ENCODE measurements around the gene OPHN1. TPM values are rescaled to one million over a fixed set of nuclear protein-coding genes. Genes with fewer than 3 reads are reported as not detected.

Gene OPHN1
- total RNA-seq, 2 experiments from 2014 or later, result 0.04 TPM; not detected in 1

DNA sequence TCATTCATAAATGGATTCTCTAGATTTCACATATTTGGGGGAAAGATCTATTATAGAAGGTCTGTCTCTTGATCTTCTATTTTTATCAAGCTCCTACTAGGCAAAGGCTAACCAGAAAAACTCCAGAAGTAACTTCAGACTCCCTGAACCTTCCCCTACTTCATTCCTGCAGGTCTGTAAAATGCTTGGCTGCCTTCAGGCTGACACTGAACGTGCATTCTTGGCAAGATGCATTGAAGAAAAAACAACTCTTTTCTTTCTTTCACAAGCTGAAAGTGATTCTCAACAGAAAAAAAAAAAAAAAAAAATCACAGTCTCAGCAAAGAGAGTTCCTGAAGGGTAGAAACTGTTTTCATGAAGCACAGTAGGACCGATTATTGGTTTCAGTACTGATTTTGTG is 12.7 kb downstream of the OPHN1 start:
- no peak for TF ChIP-seq CTCF (IDR thresholded peaks at IDR 0.05)
- no peak overlapping the region for H3K4me3 Mint-ChIP-seq
- DNase-seq (no peak), ATAC-seq (no peak)
- CTCF ChIA-PET, result no interaction called here
- H3K4me1 Mint-ChIP-seq (ENCODE audit: low read depth), result no peaks in the 10 kb centered on the region
- intact Hi-C loops (cut with micrococcal nuclease), result no loop called here
- H3K27me3 Mint-ChIP-seq, result peaks cover 2% of the 10 kb centered on the region
- H3K27ac Mint-ChIP-seq, result no peak overlapping the region
- no peaks in the 10 kb centered on the region for H3K36me3 Mint-ChIP-seq (ENCODE audit: low read depth)
- POLR2A ChIA-PET, result no interaction called here
- no peaks in the 10 kb centered on the region for H3K9me3 Mint-ChIP-seq

DNA sequence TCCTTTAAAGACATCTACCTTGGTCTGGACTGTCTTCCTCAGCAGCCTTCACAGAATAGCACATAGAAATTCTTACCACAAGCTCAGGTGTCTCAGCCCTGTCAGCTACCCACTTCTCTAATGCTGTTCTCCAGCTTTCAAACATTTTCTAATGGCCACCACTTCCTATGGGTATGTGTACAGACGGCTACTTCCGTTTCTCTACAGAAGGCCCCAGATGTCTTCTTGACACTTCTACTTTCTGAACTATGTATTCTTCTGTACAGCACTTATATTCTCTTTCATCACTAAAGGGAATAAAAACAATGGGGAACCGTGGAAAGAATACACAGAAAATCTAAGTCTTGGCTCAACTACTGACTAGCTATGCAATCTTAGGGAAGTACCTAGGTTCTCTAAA is 13.3 kb downstream of the OPHN1 start:
- DNase-seq (no peak), ATAC-seq (no peak)
- H3K36me3 Mint-ChIP-seq (ENCODE audit: low read depth), result no peaks in the 10 kb centered on the region
- ChIA-PET POLR2A (no interaction called here), CTCF (no interaction called here)
- H3K4me1 Mint-ChIP-seq (ENCODE audit: low read depth), result no peaks in the 10 kb centered on the region
- no peak overlapping the region for H3K4me3 Mint-ChIP-seq
- H3K27me3 Mint-ChIP-seq, result peaks cover 2% of the 10 kb centered on the region
- TF ChIP-seq CTCF (IDR thresholded peaks at IDR 0.05), result no peak
- H3K27ac Mint-ChIP-seq, result no peak overlapping the region
- H3K9me3 Mint-ChIP-seq, result no peaks in the 10 kb centered on the region
- intact Hi-C loops (cut with micrococcal nuclease), result no loop called here

DNA sequence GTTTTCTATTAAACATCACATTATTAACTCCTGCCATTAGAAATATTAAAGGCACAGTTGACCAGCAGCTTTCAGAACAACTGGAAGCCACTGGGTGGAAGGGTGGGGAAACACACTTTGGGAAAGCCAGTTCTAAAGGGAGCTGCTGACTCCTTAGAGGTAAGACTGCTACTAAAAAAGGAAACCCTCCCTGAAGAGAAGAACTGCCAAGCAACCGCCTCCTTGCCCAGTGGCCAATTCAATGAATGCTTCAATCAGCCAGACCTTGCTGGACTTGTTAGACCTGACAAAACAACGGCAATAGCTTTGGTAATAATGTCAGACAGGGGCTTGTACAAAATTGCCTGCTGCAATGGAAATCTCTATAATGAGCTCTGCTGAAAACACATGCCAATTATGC is 15.6 kb downstream of the OPHN1 start:
- DNase-seq (no peak), ATAC-seq (no peak)
- ChIA-PET POLR2A (no interaction called here), CTCF (no interaction called here)
- H3K4me3 Mint-ChIP-seq, result no peak overlapping the region
- no peak for TF ChIP-seq CTCF (IDR thresholded peaks at IDR 0.05)
- H3K9me3 Mint-ChIP-seq, result no peaks in the 10 kb centered on the region
- no peaks in the 10 kb centered on the region for H3K4me1 Mint-ChIP-seq (ENCODE audit: low read depth)
- no peak overlapping the region for H3K27ac Mint-ChIP-seq
- no peaks in the 10 kb centered on the region for H3K36me3 Mint-ChIP-seq (ENCODE audit: low read depth)
- peaks cover 2% of the 10 kb centered on the region for H3K27me3 Mint-ChIP-seq
- intact Hi-C loops (cut with micrococcal nuclease), result no loop called here

GRCh38 chrX:68416592-68416991 is 16.7 kb downstream of the OPHN1 start:
- no peaks in the 10 kb centered on the region for H3K9me3 Mint-ChIP-seq
- TF ChIP-seq CTCF (IDR thresholded peaks at IDR 0.05), result no peak
- intact Hi-C loops (cut with micrococcal nuclease), result no loop called here
- H3K4me1 Mint-ChIP-seq (ENCODE audit: low read depth), result no peaks in the 10 kb centered on the region
- ATAC-seq (no peak), DNase-seq (no peak)
- CTCF ChIA-PET, result no interaction called here
- POLR2A ChIA-PET, result no interaction called here
- no peak overlapping the region for H3K27ac Mint-ChIP-seq
- no peak overlapping the region for H3K4me3 Mint-ChIP-seq
- H3K36me3 Mint-ChIP-seq (ENCODE audit: low read depth), result no peaks in the 10 kb centered on the region
- H3K27me3 Mint-ChIP-seq, result peaks cover 2% of the 10 kb centered on the region

DNA sequence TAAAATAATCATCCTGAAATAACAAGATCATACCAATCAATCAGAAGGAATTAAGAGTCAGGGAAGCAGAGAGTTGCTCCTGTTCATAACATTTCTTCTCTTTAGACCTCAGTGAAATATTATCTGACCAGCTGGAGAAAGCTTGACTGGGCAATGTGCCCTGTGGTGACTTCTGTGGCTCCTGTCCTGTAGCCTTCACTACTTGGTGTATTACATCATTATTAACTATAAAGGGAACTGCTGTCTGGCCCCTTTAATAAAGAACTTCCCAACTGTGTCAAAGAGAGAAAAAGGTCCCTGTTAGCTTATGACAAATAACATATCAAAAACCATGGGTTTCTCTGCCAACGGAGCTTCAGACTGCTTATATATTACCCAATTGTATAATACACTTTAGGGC is 18.0 kb downstream of the OPHN1 start:
- intact Hi-C loops (cut with micrococcal nuclease), result no loop called here
- ATAC-seq (no peak), DNase-seq (no peak)
- Mint-ChIP-seq H3K27me3 (peaks cover 2% of the 10 kb centered on the region), H3K4me3 (no peak overlapping the region), H3K27ac (no peak overlapping the region), H3K36me3 (ENCODE audit: low read depth) (no peaks in the 10 kb centered on the region), H3K9me3 (no peaks in the 10 kb centered on the region), H3K4me1 (ENCODE audit: low read depth) (no peaks in the 10 kb centered on the region)
- no peak for TF ChIP-seq CTCF (IDR thresholded peaks at IDR 0.05)
- POLR2A ChIA-PET, result no interaction called here
- CTCF ChIA-PET, result no interaction called here
